SK-N-SH (cell line): Measurements from ENCODE around the gene CPNE2. TPM values are rescaled to one million over a fixed set of nuclear protein-coding genes. Genes with fewer than 3 reads are reported as not detected.
A peak's percentile ranks its signal among the peaks of the same experiment; 100 is the strongest.
"Not testable (repeated sequence)": the region's sequence is repeated elsewhere in the genome, so short reads cannot be mapped to it uniquely, and the experiment has no call there.

ENCODE experiments used
- CTCF ChIA-PET: fragments of 300-600, 350-600 bp; formaldehyde crosslinking; extraction: SDS; loops from one replicate; lab custom pipeline; 2021; lab: Yijun Ruan, JAX
- POLR2A ChIA-PET: fragments of 350-600 bp; sonication (Branson Sonifier 250); formaldehyde crosslinking; extraction: SDS; loops from one replicate; lab custom pipeline; 2020; ENCODE audit warnings: antibody characterized with exemption, inconsistent platforms; lab: Yijun Ruan, JAX
- DNase-seq: peaks from one replicate; pipeline ENCODE4 v3.0.0; 2012
- H2AFZ ChIP-seq: fragments of 200-600 bp; sonication (generic); 2 replicates; pipeline ENCODE4 v1.8.1; 2016; ENCODE audit warnings: antibody characterized with exemption, mild to moderate bottlenecking, low read depth
- H3F3A ChIP-seq: fragments of 200-600 bp; sonication (generic); replicated peaks from 2 replicates; pipeline ENCODE3; 2016; ENCODE audit warnings: antibody characterized with exemption, mild to moderate bottlenecking; ENCODE audit not compliant: insufficient read depth
- H3K27ac ChIP-seq, 2 experiments: fragments of 200-500 bp in 1 of 2; fragments of 200-600 bp in 1 of 2; sonication (Bioruptor generic) in 1 of 2; sonication (generic), shearing (Covaris generic) in 1 of 2; 2 replicates each; pipeline versions ENCODE4 v1.5.1 to v1.6.1; 2014 to 2016; ENCODE audit warnings: low read depth in 2 of 2, inconsistent platforms in 1 of 2, low read length in 1 of 2, mild to moderate bottlenecking in 1 of 2, mixed read lengths in 1 of 2
- H3K27me3 ChIP-seq: fragments of 200-600 bp; sonication (generic), shearing (Covaris generic); 2 replicates; pipeline ENCODE4 v1.6.1; 2016; ENCODE audit warnings: mixed run types; ENCODE audit not compliant: insufficient read depth
- H3K36me3 ChIP-seq, 2 experiments: fragments of 200-500 bp in 1 of 2; fragments of 200-600 bp in 1 of 2; sonication (Bioruptor generic) in 1 of 2; sonication (generic) in 1 of 2; replicated peaks in 1 of 2; 2 replicates each; pipeline versions ENCODE3 to v1.5.1; 2014 to 2016; ENCODE audit warnings: low read length in 1 of 2, mild to moderate bottlenecking in 1 of 2; ENCODE audit not compliant: insufficient read depth in 2 of 2, control insufficient read depth in 1 of 2
- H3K4me1 ChIP-seq, 2 experiments: fragments of 200-500 bp in 1 of 2; fragments of 200-600 bp in 1 of 2; sonication (Bioruptor generic) in 1 of 2; sonication (generic), shearing (Covaris generic) in 1 of 2; 2 replicates each; pipeline versions ENCODE4 v1.5.1 to v1.6.1; 2014 to 2016; ENCODE audit warnings: low read depth in 1 of 2, low read length in 1 of 2, mixed run types in 1 of 2; ENCODE audit not compliant: insufficient read depth in 2 of 2, control insufficient read depth in 1 of 2
- H3K4me2 ChIP-seq: fragments of 200-600 bp; sonication (generic), shearing (Covaris generic); 2 replicates; pipeline ENCODE4 v1.6.1; 2017; ENCODE audit warnings: mixed run types
- H3K4me3 ChIP-seq, 2 experiments: fragments of 200-500 bp in 1 of 2; fragments of 200-600 bp in 1 of 2; sonication (Bioruptor generic) in 1 of 2; sonication (generic), shearing (Covaris generic) in 1 of 2; 2 replicates each; pipeline versions ENCODE4 v1.5.1 to v1.8.1; 2014 to 2016; ENCODE audit warnings: low read depth in 2 of 2, inconsistent platforms in 1 of 2, low read length in 1 of 2, mild to moderate bottlenecking in 1 of 2, mixed read lengths in 1 of 2, moderate library complexity in 1 of 2
- H3K79me2 ChIP-seq: fragments of 200-600 bp; sonication (generic); 2 replicates; pipeline ENCODE4 v1.8.1; 2017; ENCODE audit warnings: mild to moderate bottlenecking; ENCODE audit not compliant: insufficient read depth
- H3K9ac ChIP-seq: fragments of 200-600 bp; sonication (generic); 2 replicates; pipeline ENCODE4 v1.6.1; 2017; ENCODE audit warnings: mixed run types
- H3K9me2 ChIP-seq: fragments of 200-600 bp; sonication (generic); 2 replicates; pipeline ENCODE4 v1.6.1; 2017; ENCODE audit warnings: mixed run types
- H3K9me3 ChIP-seq: fragments of 200-600 bp; sonication (generic); 2 replicates; pipeline ENCODE4 v1.6.1; 2017; ENCODE audit warnings: mixed run types, mild to moderate bottlenecking, moderate library complexity
- H4K20me1 ChIP-seq: fragments of 200-600 bp; sonication (generic); 2 replicates; pipeline ENCODE4 v1.6.1; 2017; ENCODE audit warnings: mild to moderate bottlenecking, mixed run types; ENCODE audit not compliant: insufficient read depth
- CHD2 ChIP-seq: fragments of 150-350 bp; IDR thresholded peaks from 2 replicates; pipeline ENCODE4 v1.6.1; 2018; ENCODE audit warnings: low read length; ENCODE audit not compliant: partially characterized antibody
- MXI1 ChIP-seq: IDR thresholded peaks from 2 replicates; pipeline ENCODE4 v1.6.1; 2012; ENCODE audit warnings: mild to moderate bottlenecking, low read depth, low read length, improper control_type of control experiment
- NFIC ChIP-seq: IDR thresholded peaks from 2 replicates; pipeline ENCODE4 v1.4.0; 2012; ENCODE audit warnings: borderline replicate concordance
- PBX3 ChIP-seq: IDR thresholded peaks from 2 replicates; pipeline ENCODE4; 2012
- RAD21 ChIP-seq: IDR thresholded peaks from 2 replicates; pipeline ENCODE4 v1.6.1; 2012; ENCODE audit warnings: mild to moderate bottlenecking, low read length
- SIN3A ChIP-seq: IDR thresholded peaks from 2 replicates; pipeline ENCODE4 v1.6.1; 2012; ENCODE audit warnings: low read depth, mild to moderate bottlenecking, low read length, moderate library complexity, borderline replicate concordance
- TCF12 ChIP-seq: IDR thresholded peaks from 2 replicates; pipeline ENCODE4 v1.4.0; 2012
- WGBS: methylation state at CpG from one replicate; pipeline ENCODE4 v1.1.6; 2017; ENCODE audit warnings: low lambda C conversion rate; 5-methylcytosine and 5-hydroxymethylcytosine counted together
- polyA plus RNA-seq, 3 experiments: library from polyadenylated mRNA; depleted of rRNA; stranded (reverse); fragments of >200 nt; gene quantifications; 2 replicates each; pipeline ENCODE4 v1.2.3, GENCODE V29; 2012
- TF ChIP-seq, protein P1 (sequence below): fragments of 150-350 bp; IDR thresholded peaks from 2 replicates; pipeline ENCODE4 v1.6.1; 2017; ENCODE audit warnings: antibody characterized with exemption, low read length, low read depth, borderline replicate concordance

The CPNE2 gene
- polyA plus RNA-seq, 1 of the 3 experiments (the other 2 are of a cell fraction): 73.0 TPM

DNA sequence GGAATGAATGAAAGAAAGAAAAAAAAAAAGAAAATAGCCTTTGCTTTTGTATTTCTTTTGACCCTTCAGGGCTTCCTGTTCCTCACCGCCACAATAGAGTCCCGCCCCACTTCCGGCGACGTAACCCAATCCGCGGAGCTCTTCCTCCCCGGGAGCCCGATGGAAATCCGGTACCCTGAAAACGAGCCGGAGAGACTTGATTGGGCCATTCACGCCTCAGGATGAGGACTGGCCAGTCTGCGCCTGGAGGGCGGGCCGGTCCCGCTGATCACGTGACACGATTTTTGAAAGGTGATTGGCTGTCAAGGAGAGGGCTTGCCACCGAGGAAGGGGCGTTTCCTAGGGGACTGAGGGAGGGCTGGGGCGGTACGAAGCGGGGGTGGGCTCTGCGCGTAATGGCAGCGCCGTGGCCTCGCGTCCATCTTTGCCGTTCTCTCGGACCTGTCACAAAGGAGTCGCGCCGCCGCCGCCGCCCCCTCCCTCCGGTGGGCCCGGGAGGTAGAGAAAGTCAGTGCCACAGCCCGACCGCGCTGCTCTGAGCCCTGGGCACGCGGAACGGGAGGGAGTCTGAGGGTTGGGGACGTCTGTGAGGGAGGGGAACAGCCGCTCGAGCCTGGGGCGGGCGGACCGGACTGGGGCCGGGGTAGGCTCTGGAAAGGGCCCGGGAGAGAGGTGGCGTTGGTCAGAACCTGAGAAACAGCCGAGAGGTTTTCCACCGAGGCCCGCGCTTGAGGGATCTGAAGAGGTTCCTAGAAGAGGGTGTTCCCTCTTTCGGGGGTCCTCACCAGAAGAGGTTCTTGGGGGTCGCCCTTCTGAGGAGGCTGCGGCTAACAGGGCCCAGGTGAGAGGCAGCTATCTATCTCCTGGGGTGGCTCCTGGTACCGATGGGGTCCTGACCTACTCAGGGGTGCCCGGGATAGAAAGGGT lies 93.8 kb downstream of the CPNE2 start, which contains the start of the genes PSME3IP1 and RSPRY1 (continued):
- TF ChIP-seq TCF12 (no peak), PBX3 (peak; percentile 61), CHD2 (peak; percentile 55)
- TF ChIP-seq, protein P1, sequence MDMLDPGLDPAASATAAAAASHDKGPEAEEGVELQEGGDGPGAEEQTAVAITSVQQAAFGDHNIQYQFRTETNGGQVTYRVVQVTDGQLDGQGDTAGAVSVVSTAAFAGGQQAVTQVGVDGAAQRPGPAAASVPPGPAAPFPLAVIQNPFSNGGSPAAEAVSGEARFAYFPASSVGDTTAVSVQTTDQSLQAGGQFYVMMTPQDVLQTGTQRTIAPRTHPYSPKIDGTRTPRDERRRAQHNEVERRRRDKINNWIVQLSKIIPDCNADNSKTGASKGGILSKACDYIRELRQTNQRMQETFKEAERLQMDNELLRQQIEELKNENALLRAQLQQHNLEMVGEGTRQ: peak; percentile 79
- TF ChIP-seq, all 33 proteins: peak for 15

DNA sequence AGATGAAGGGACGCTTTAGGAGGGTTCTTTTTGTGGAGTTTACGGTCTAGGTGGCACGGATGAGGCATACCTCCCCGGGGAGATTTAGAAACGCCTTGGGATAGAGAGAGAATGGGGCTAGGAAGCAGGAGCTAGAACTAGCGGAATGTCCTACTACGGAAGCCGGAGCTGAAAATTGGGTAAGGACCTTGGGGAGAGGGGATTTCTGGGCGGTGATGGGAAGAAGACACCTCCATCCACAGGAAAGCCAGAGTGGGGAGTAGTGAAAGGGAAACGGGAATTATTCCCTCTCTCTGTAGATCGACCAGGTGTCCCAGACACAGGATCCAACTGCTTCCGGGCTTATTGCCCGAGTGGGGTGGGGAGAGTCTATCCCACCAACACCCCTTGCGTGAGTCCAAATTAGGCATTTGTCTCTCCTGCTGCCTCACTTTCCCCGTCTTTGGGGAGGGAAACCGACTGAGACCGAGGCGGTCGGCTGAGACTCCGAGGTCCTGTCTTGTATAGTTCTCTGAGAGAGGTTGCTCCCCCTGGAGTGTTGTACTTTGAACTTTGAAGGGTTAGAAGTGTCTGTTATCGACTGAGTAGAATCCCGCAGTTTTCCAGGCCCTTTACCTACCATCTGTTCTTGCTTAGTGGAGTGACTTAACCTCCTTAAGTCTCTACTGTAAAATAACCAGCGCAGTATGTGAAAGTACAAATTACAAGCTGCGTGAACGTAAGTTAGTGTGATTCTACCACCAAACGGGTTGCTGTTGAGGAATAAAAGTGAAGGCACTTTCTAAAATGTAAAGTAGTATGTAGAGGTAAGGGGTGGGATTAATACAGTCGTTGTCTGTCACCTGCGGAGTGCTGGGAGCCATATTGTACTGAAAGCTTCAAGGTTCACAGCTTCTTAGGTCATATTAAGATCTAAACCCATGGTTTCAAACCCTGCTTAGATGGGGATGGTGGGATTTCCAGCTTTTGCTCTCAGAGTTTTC lies 94.8 kb downstream of the CPNE2 start:
- ChIA-PET POLR2A (interaction anchor here (1.4 kb wide), 1 partner anchor 9 kb away, joined by 5 read pairs; no protein-coding TSS in a partner anchor), CTCF (interaction anchor here (0.7 to 1.6 kb wide), 9 partner anchors 9 to 333 kb away, joined by 3 to 6 read pairs (median 3); no protein-coding TSS in a partner anchor)
- Histone ChIP-seq H3K4me1 (peaks cover 8 to 14% of the 10 kb centered on the region in 2 experiments), H2AFZ (peak overlapping the region; percentile 56), H3K27me3 (no peaks in the 10 kb centered on the region), H3K36me3 (peaks cover 0 to 10% of the 10 kb centered on the region in 2 experiments), H3K9ac (peak overlapping the region; percentile 93), H3K79me2 (peaks cover 96% of the 10 kb centered on the region), H3K4me2 (peak overlapping the region; percentile 79), H3K4me3 (peak overlapping the region; percentile 93 to 96), H3K9me2 (no peaks in the 10 kb centered on the region), H3K27ac (peak overlapping the region; percentile 83 to 88), H3F3A (peaks cover 6% of the 10 kb centered on the region), H4K20me1 (no peaks in the 10 kb centered on the region), H3K9me3 (no peaks in the 10 kb centered on the region)
- DNase-seq: peak; percentile 32
- no peak for TF ChIP-seq NFIC
- peak; percentile 14; the same call in 1 of the 2 replicates for TF ChIP-seq MXI1
- TF ChIP-seq RAD21: 0 out of 2 replicates have a peak, but pooled peaks have one; percentile 1
- 0 out of 2 replicates have a peak, but pooled peaks have one; percentile 0 for TF ChIP-seq SIN3A
- WGBS: 3% methylated on average over 28 of the region's 28 CpGs

DNA sequence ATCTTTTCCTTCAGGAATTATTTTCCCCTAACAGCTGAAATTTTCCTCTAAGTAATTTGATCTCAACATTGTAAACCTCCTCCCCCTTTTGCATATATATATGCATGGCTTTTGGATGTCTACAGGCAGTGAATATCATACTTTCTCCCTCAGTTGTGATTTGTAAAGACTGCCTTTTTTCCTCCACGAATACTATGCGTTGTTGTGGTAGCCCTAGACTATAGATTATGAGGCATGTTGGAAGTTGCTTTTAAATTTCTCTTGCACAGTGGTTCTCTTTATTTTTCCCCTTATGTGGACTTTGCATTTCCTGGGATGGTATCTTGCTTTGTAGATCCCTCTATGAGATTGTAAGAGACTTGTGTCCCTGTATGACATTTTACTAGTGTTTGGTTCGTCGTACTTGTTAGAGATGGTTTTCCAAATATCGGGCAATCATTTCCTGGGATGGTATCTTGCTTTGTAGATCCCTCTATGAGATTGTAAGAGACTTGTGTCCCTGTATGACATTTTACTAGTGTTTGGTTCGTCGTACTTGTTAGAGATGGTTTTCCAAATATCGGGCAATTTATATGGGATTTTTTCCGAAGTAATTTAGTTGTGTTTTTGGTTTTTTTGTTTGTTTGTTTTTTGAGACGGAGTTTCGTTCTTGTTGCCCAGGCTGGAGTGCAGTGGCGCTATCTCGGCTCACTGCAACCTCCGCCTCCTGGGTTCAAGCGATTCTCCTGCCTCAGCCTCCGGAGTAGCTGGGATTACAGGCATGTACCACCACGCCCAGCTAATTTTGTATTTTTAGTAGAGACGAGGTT lies 95.7 kb downstream of the CPNE2 start:
- H3K27me3 ChIP-seq, DNase-seq, H3F3A ChIP-seq, H3K9me2 ChIP-seq, H3K36me3 ChIP-seq, H3K9me3 ChIP-seq, H2AFZ ChIP-seq, H4K20me1 ChIP-seq: not testable (repeated sequence)
- WGBS: 93% methylated on average over 18 of the region's 18 CpGs
- CTCF ChIA-PET: interaction anchor here (0.7 to 1.8 kb wide), 9 partner anchors 9 to 332 kb away, joined by 3 to 6 read pairs (median 3); no protein-coding TSS in a partner anchor
- POLR2A ChIA-PET: interaction anchor here (1.4 kb wide), 1 partner anchor 9 kb away, joined by 5 read pairs; no protein-coding TSS in a partner anchor
- Histone ChIP-seq H3K79me2 (peaks cover 96% of the 10 kb centered on the region), H3K27ac (peak overlapping the region; percentile 83 to 88; a peak in 3 of 4 replicates), H3K9ac (peak overlapping the region; percentile 93), H3K4me1 (peaks cover 8 to 21% of the 10 kb centered on the region in 2 experiments), H3K4me3 (peak overlapping the region; percentile 93 to 96), H3K4me2 (peak overlapping the region; percentile 79)
